Keratinocyte (primary cell): Measurements from ENCODE around the gene RFC1.

Source experiments
- CTCF ChIP-seq, 3 experiments: IDR thresholded peaks in 1 of 3; conservative IDR thresholded peaks in 1 of 3; optimal IDR thresholded peaks in 1 of 3; 2 replicates in 2 of 3; 3 replicates in 1 of 3; pipeline versions ENCODE3 to v1.5.1; 2011; ENCODE audit warnings: low read length in 3 of 3, mild to moderate bottlenecking in 3 of 3, moderate library complexity in 2 of 3, control low read depth in 1 of 3, inconsistent platforms in 1 of 3; ENCODE audit not compliant: insufficient read depth in 2 of 3; ENCODE audit errors: extremely low read depth in 1 of 3
- EZH2 ChIP-seq: IDR thresholded peaks from one replicate; pipeline ENCODE4 v1.6.1; 2012; ENCODE audit warnings: inconsistent platforms, mild to moderate bottlenecking, low read length, moderate library complexity

GRCh38 chr4:39291686-39292085, 74.5 kb downstream of the RFC1 start:
- no peak for TF ChIP-seq CTCF (optimal IDR thresholded peaks at IDR 0.05 in 1 of 3, IDR thresholded peaks at IDR 0.05 in 1 of 3, conservative IDR thresholded peaks at IDR 0.05 in 1 of 3; ENCODE audit: extremely low read depth in 1 of 3, insufficient read depth in 2 of 3, low read length in 3 of 3)
- TF ChIP-seq EZH2 = no peak
